Measurements from ENCODE around the gene GGT5.
"Not testable (repeated sequence)": the region's sequence is repeated elsewhere in the genome, so short reads cannot be mapped to it uniquely, and the experiment has no call there.

The GGT5 gene

DNA sequence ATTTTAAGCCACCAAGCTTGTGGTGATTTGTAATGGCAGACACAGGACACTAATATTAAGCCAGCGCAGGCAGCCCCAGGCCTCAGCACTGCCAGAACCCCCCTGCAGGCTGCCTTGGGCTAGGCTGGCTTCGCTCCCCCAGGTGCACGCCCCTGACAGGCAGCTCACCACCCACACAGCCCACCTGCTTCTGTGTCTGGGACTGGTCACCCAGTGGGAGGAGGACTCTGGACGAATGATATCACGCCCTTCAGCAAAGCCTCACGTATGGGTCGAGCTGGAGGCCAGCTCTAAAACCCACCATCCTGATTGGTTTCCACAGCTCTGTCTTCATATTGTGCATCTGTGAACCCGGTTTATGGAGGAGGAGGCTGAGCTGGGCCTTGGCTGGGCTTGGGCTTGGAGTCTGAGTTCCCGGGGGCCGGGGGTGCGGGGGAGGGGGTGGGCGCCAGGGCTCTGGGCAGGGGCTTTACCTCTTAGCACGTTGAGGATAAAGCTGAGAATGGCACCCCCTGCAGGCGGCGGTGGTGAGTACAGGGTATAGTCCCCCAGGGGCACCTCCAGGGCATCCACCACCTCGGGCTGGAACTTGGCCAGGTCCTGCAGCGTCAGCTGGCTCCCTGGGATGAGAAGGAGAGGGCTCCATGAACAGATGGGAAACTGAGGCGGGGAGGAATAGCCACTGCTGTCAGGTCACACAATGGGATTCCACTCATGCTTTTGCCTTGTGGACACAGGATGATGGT, 13.8 kb downstream of the GGT5 start:
- DNase-seq: peak; percentile 51

DNA sequence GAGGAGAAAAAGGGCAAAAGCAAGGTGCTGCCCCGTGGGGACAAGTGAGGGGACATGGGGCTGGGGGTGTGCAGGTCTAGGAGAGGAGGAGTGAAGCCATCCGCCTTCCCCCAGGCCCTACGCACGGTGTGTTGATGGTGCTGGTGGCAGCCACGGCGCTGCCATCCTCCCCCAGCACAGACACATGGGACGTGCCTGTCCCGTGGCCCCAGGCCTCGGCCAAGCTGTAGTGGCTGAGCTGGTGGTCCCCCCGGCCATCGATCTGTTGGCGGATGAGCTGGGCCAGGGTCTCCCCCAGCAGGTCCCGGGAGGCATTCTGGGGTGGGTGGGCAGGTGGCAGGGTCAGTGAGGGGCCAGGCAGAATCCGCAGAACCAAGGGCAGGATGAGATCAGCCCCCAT, 18.9 kb downstream of the GGT5 start:
- no peak for DNase-seq

DNA sequence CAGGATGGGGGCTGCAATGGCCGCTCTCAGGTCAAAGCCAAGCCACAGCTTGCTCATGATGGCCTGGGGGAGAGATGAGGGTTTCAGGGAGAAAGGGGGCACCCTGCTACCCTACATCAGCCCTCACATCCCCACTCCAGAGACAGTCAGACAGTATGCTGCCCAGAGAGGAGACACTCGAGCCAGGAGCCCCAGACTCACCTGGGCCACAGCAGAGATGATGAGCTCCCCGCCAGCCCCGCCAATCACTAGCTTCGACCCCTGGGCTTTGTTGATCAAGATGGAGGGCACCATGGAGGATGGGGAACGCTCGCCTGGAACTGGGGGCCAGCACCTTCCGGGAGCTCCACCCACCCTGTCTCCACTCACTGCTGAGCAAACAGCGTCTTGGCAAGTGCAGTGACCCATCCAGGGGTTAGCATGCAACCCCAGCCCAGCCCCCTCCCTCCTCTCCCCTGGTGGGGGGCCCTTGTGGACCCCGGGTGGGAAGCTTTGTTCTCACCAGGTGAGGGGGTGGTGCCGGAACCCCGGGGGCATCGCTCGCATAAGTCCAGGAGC, 19.8 kb downstream of the GGT5 start:
- no peak for DNase-seq

DNA sequence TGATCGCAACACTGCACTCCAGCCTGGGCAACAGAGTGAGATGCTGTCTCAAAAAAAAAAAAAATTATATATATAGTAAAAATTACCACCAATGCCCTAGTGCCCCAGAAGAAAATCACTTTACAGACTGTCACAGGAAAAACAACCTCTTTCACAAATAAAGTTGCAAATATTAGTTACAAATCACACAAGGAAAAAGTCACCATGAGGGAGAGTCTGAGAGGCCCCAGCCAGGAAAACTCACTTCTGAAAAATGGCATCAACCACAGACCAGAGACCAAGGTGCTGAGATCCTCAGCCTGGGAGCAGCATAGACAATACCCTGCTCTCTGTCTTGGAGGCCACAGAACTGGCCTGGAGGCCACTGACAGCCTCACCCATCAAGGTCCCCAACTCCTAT, 20.4 kb downstream of the GGT5 start:
- DNase-seq: no peak

DNA sequence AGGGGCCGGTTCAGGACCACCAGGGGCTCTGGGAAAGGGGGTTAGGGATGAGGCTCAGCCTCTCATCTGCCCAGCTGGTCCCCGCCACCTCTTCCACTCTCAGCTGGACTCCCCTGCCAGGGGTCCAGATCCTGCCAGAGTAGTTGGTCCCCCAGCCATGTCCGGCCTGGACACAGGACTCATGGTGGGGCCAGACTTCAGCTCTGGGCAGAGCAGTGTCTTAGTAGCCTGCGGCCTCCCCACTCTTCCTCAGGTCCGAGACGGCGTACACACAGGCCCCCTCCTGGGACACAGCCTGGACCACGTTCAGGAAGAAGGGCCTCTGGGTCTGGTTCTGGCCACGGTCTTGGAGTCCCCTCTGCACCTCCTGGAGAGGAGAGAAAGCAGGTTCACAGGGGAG, 25.1 kb downstream of the GGT5 start:
- no peak for DNase-seq

DNA sequence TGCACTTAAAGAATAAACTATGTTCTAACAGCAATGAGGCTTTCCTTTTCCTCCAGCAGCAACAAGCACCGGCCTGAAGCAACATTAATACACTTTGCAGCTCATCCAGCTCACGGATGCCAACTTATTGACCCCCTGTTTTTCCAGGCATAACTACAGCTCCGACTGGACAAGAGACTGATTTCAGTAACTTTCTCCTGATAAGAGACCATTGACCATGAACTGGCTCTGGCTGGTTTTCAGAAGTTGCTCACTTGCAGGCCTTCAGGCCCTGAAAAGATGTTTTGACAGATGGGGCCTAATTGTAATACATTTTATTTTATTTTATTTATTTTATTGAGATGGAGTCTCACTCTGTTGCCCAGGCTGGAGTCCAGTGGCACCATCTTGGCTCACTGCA, 27.5 kb downstream of the GGT5 start:
- DNase-seq: no peak

DNA sequence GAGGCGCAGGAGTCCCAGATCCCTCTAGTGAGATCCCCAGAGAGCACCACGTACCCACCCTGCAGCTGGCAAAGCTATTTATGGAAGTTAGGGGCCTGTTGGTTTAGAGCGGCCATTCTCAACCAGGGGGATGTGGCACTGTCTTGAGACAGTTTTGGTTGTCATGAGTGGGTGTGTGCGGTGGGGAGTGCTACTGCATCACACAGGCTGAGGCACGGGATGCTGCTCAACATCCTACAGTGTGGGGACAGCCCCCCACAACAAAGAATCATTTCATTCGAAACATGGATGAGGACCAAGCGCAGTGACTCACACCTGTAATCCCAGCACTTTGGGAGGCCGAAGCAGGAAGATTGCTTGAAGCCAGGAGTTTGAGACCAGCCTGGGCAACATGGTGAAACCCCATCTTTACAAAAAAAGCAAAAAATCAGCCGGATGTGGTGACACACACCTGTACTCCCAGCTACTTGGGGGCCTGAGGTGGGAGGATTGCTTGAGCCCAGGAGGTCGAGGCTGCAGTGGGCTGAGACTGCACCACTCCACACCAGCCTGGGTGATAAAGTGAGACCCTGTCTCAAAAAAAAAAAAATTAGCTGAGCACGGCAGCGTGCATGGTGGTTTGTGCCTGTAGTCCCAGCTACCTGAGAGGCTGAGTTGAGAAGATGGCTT, 28.2 kb downstream of the GGT5 start:
- no peak for DNase-seq

DNA sequence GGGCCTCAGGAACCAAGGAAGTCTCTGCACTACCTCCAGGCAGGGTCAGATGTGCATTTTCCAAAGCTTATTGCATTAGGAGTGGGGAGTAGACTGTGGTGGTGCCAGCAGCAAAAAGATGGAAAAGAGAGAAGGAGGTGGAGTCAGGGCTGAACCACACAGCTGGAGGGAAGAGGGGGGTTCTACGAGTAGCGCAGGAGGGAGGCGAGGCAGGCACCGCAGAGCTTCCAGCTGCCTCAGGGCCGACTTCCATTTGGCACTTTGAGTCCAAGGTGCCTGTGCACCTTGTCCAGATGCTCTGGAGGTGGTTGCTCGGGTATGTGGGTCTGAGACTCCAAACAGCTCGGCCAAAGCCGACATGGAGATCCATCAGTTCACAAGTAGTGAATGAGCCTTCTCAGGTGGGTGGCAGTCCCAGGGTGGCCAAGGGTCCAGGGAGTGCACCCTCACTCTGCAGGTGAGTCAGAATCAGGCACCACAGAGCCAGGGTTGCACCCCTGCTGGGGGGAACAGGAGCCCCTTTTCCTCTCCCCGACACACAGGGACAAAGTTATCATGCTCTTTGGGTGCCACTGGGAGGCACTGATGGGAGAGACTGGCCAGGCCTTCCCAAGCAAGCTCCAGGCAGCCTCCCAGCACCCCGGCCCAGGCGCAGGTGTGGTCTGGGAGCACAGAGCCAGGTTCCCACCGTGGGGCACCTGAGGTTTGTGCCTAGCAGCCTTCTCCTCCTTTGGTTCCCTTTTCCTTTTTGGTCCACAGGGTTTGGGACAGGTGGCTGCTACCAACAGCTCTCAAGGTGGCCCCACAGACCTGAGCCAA, 30.2 kb downstream of the GGT5 start:
- DNase-seq: no peak

DNA sequence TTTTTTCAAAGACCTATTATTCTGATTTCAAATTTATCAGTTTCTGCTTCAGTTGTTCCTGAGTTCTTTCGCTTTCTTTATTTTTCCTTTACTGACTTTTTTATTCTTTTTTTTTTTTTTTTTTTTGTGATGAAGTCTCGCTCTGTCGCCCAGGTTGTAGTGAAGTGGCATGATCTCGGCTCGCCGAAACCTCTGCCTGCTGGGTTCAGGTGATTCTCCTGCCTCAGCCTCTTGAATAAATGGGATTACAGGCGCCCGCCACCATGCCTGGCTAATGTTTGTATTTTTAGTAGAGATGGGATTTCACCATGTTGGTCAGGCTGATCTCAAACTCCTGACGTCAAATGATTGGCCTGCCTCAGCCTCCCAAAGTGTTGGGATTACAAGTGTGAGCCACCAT, 31.8 kb downstream of the GGT5 start:
- not testable (repeated sequence) for DNase-seq

DNA sequence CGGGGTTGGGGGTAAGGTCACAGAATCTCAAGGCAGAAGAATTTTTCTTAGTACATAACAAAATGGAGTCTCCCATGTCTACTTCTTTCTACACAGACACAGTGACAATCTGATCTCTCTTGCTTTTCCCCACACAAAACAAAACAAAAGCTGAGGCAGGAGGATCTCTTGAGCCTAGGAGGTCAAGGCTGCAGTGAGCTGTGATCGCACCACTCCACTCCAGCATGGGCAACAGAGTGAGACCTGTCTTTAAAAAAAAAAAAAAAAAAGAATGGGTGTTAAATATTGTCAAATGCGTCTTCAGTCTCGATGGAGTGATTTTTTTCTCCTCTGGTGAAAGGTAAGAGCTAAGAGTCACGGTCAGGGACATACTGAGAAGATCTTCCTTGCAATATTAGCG, 33.2 kb downstream of the GGT5 start:
- DNase-seq: not testable (repeated sequence)

DNA sequence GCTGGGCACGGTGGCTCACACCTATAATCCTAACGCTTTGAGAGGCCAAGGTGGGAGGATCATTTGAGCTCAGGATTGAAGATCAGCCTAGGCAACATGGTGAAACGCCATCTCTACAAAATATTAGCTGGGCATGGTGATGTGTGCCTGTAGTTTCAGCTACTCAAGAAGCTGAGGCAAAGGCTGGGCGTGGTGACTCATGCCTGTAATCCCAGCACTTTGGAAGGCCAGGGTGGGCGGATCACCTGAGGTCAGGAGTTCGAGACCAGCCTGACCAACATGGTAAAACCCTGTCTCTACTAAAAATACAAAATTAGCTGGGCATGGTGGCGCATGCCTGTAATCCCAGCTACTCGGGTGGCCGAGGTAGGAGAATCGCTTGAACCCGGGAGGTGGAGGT, 34.5 kb downstream of the GGT5 start:
- not testable (repeated sequence) for DNase-seq

DNA sequence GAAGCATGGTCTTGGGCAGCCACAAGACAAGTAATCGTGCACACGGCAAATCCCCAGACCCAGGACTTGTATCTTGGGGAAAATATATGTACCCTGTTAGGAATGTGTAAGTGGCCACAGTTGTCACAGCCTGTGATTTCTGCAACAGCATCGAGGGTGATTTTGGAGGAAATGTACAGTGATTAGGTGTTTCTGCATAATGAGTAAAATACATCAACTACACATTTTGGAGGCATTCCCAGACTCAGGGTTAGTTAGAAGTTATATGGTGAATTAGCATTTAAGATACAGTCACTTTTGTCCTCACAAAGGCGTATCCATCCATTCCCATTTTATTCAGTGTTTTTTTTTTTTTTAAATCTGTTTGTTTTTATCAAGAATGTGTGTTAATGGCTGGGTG, 35.2 kb downstream of the GGT5 start:
- DNase-seq: no peak

DNA sequence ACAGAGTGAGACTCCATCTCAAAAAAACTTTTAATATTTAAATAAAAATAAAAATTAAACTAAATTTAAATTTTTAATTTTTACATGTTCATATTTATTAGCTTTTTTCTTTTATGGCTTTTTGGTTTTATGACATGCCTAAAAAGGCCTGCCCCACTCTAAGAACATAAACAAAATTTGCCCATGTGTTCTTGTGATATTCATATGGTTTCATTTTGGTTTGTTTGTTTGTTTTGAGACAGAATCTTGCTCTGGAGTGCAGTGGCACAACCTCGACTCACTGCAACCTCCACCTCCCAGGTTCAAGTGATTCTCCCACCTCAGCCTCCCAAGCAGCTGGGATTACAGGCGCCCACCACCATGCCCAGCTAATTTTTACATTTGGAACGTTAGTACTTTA, 35.9 kb downstream of the GGT5 start:
- DNase-seq: no peak

DNA sequence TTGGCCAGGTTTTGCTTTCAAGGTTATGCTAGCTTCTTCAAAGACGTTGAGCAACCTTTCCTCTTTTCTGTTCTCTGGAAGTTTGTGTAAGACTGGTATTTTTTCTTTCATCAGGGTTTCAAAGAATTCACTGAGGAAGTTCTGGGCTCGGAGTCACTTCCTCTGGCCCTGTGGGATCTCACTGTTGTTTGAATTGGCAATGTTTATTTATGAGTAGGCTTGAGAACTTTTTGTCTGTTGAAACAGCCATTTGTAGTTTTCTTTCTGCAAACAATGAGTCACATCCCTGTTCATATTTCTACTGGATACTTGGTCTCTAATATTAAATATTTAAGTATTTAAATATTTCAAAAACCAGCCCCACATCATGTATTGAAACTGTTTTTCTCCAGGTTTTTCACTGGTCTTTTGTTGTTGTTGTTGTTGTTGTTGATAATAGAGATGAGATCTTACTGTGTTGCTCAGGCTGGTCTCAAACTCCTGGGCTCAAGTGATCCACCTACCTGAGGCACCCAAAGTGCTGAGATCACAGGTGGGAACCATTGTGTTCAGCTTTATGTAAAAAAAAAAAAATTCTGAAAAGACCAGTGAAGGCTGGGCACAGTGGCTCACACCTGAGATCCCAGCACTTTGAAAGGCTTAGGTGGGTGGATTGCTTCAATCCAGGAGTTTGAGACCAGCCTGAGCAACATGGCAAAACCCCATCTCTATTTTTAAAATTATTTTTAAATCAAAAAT, 36.7 kb downstream of the GGT5 start:
- DNase-seq: peak; percentile 45

DNA sequence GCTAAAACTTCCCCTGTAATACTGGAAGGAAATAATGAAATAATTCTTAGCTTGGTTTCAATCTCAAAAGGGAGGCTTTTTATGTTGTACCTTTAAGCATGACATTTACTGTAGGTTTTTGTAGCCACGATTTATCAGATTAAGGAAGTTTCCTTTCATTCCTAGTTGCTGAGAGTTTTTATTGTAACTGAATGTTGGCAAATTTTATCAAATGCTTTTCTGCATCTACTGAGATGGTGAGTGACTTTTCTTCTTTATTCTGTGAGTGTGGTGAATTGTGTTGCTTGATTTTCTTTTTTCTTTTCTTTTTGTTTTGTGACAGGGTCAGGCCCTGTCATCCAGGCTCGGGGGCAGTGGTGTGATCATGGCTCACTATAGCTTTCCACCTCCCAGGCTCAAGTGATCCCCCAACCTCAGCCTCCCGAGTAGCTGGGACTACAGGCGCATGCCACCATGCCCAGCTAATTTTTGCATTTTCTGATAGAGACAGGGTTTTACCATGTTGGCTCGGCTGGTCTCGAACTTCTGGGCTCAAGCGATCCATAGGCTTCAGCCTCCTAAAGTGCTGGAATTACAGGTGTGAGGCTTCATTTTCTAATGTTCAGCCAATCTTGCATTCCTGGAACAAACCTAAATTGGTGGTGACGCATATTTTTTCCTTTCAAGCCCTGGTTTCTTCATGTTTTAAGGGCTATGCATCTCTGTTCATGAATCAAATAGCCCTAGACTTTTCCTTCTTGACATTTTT, 37.4 kb downstream of the GGT5 start:
- no peak for DNase-seq

DNA sequence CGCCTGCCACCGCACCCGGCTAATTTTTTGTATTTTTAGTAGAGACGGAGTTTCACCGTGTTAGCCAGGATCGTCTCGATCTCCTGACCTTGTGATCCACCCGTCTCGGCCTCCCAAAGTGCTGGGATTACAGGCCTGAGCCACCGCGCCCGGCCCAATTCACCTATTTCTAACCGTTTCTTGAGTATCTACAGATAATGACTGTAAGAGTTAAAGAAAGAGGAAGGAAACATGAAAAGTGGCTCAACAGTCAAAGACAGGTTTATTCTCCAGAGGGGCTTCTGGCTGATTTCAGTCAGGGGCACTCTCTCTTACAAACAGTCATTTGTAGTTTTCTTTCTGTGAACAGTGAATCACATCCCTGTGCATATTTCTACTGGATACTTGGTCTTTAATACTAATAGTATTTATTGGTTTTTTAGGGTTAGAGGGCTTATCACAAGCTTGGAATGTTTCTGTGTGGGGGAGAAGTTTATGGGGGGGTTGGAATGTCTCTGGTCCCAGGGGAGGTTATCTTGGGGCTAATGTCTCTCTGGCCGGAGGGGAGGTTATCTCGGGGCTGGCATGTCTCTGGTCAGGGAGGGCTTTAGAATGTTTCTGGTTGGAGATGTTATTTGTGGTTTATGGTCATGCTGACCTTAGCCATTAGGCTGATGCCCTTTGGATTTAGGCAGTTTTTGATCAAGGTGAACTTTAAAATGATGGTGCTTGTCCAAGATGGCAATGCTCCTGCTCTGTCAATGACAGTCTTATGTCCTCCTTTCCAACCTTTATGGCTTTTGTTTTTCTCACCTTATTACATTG, 38.2 kb downstream of the GGT5 start:
- not testable (repeated sequence) for DNase-seq

DNA sequence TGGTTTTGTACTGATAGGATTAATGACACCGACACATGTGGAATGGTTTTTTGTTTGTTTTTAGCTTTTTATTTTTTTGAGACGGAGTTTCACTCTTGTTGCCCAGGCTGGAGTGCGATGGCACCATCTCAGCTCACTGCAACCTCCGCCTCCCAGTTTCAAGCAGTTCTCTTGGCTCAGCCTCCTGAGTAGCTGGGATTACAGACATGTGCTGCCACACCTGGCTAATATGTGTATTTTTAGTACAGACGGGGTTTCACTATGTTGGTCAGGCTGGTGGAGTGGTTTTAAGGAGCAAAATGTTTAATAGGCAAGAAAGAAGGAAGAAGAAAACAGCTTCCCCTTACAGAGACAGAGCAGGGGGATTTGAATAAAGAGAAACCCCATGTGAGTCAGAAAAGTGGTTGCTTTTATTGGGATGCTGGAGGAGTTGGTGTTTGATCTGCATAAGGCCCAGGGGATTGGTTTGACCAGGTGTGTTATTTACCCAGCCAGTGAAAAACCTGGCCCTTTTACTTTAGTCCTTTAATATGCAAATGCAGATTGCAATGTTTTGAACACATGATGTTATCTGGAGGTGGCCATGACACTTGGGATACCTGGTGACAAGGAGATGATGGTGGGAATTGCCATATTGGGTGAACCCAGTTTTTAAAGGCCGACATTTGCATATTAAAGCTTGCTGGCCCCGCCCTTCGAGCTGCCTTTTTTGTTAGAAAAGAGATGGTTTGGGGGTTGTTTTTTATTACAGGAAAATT, 39.3 kb downstream of the GGT5 start:
- DNase-seq: no peak

DNA sequence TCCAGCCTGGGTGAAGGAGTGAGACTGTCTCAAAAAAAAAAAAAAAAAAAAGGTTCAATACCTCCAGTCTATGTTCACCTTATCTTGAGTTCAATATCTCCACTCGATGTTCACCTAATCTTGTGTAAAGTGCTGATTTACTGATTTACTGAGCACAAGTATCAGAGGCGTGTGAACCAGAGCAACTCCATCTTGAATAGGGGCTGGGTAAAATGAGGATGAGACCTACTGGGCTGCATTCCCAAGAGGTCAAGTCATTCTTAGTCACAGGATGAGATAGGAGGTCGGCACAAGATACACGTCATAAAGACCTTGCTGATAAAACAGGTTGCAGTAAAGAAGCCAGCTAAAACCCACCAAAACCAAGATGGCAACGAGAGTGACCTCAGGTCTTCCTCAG, 41.0 kb downstream of the GGT5 start:
- DNase-seq: not testable (repeated sequence)

DNA sequence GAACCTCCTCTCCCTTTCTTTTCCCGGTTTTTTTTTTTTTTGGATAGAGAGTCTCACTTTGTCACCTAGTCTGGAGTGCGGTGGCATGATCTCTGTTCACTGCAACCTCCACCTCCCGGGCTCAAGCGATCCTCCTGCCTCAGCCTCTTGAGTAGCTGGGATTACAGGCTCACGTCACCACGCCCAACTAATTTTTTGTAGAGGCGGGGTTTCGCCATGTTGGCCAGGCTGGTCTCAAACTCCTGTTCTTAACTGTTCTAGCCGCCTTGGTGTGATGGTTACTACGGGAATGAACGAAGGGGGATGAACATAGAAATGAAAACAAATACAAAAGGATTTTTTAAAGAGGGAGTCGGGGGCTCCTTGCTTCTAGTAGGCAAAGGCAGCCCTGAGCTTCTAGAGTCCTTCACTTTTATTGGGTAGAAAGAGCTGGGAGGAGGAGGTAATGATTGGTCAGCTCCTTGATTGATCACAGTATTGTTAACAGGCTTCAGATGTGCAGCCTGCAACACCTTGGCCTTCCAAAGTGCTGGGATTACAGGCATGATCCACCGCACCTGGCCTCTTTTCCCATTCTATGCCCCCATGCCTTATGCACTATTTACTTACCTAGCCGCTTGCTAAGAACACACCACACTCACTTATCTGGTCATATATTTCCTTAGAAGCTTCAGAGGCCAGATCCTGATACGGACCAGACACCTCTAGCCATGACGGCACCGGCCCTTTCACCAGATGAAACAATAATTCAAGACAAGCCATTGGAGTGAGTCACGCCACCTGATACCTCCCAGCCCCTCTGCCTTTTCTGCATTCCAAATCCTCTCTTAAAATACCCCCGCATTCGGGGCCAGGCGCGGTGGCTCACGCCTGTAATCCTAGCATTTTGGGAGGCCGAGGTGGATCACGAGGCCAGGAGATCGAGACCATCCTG, 42.9 kb downstream of the GGT5 start:
- DNase-seq: no peak

All from CD4-positive, alpha-beta T cell treated with Interleukin-15 for 1 hour (primary cell).